SK-N-SH (cell line): Measurements from ENCODE around the gene ZNF750.

Experiments
- GABPA ChIP-seq: IDR thresholded peaks from 2 replicates; pipeline ENCODE4 v1.4.0; 2012; ENCODE audit warnings: low read depth, mild to moderate bottlenecking
- POLR2AphosphoS5 ChIP-seq: IDR thresholded peaks from 2 replicates; pipeline ENCODE4 v1.6.1; 2012; ENCODE audit warnings: low read depth, low read length
- RAD21 ChIP-seq: IDR thresholded peaks from 2 replicates; pipeline ENCODE4 v1.6.1; 2012; ENCODE audit warnings: mild to moderate bottlenecking, low read length
- TF ChIP-seq, protein P1 (sequence below): IDR thresholded peaks from 2 replicates; pipeline ENCODE4; 2012
- TF ChIP-seq, protein P2 (sequence below): IDR thresholded peaks from 2 replicates; pipeline ENCODE4 v1.4.0; 2012; ENCODE audit warnings: low read depth
- TF ChIP-seq, protein P3 (sequence below): fragments of 200-600 bp; sonication (generic); IDR thresholded peaks from 2 replicates; pipeline ENCODE4 v1.6.1; 2017; ENCODE audit warnings: antibody characterized with exemption, mild to moderate bottlenecking, moderate library complexity
- TF ChIP-seq, protein P4 (sequence below): fragments of 150-350 bp; IDR thresholded peaks from 2 replicates; pipeline ENCODE4 v1.6.1; 2017; ENCODE audit warnings: antibody characterized with exemption, low read length, low read depth, borderline replicate concordance
- TF ChIP-seq, protein P5 (sequence below): IDR thresholded peaks from 2 replicates; pipeline ENCODE4 v1.6.1; 2012; ENCODE audit warnings: mild to moderate bottlenecking, low read depth, low read length, moderate library complexity

DNA sequence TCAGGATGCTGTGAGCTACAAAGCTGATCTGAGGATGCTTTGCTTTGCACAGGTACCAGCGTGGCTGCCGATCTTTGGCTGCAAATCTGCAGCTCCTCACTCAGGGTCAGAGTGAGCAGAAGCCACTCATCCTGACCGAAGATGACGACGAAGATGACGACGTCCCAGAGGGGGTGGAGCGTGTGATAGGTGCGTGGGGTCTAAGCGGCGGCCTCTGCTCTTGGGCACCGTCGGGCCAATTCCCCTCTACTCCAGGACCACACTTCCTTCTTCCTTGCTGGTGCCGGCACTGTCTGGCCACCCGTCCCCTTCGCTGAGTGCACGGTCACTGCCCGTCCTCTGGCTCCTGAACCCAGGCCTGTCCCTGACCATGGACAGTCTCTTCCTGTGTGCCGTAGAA lies 34.0 kb downstream of the ZNF750 start:
- TF ChIP-seq, protein P1, sequence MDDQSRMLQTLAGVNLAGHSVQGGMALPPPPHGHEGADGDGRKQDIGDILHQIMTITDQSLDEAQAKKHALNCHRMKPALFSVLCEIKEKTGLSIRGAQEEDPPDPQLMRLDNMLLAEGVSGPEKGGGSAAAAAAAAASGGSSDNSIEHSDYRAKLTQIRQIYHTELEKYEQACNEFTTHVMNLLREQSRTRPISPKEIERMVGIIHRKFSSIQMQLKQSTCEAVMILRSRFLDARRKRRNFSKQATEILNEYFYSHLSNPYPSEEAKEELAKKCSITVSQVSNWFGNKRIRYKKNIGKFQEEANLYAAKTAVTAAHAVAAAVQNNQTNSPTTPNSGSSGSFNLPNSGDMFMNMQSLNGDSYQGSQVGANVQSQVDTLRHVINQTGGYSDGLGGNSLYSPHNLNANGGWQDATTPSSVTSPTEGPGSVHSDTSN = no peak
- TF ChIP-seq, protein P2, sequence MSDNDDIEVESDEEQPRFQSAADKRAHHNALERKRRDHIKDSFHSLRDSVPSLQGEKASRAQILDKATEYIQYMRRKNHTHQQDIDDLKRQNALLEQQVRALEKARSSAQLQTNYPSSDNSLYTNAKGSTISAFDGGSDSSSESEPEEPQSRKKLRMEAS = no peak
- TF ChIP-seq RAD21 (no peak), GABPA (no peak), POLR2AphosphoS5 (no peak)
- TF ChIP-seq, protein P3, sequence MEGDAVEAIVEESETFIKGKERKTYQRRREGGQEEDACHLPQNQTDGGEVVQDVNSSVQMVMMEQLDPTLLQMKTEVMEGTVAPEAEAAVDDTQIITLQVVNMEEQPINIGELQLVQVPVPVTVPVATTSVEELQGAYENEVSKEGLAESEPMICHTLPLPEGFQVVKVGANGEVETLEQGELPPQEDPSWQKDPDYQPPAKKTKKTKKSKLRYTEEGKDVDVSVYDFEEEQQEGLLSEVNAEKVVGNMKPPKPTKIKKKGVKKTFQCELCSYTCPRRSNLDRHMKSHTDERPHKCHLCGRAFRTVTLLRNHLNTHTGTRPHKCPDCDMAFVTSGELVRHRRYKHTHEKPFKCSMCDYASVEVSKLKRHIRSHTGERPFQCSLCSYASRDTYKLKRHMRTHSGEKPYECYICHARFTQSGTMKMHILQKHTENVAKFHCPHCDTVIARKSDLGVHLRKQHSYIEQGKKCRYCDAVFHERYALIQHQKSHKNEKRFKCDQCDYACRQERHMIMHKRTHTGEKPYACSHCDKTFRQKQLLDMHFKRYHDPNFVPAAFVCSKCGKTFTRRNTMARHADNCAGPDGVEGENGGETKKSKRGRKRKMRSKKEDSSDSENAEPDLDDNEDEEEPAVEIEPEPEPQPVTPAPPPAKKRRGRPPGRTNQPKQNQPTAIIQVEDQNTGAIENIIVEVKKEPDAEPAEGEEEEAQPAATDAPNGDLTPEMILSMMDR = no peak
- TF ChIP-seq, protein P4, sequence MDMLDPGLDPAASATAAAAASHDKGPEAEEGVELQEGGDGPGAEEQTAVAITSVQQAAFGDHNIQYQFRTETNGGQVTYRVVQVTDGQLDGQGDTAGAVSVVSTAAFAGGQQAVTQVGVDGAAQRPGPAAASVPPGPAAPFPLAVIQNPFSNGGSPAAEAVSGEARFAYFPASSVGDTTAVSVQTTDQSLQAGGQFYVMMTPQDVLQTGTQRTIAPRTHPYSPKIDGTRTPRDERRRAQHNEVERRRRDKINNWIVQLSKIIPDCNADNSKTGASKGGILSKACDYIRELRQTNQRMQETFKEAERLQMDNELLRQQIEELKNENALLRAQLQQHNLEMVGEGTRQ = no peak
- TF ChIP-seq, protein P5, sequence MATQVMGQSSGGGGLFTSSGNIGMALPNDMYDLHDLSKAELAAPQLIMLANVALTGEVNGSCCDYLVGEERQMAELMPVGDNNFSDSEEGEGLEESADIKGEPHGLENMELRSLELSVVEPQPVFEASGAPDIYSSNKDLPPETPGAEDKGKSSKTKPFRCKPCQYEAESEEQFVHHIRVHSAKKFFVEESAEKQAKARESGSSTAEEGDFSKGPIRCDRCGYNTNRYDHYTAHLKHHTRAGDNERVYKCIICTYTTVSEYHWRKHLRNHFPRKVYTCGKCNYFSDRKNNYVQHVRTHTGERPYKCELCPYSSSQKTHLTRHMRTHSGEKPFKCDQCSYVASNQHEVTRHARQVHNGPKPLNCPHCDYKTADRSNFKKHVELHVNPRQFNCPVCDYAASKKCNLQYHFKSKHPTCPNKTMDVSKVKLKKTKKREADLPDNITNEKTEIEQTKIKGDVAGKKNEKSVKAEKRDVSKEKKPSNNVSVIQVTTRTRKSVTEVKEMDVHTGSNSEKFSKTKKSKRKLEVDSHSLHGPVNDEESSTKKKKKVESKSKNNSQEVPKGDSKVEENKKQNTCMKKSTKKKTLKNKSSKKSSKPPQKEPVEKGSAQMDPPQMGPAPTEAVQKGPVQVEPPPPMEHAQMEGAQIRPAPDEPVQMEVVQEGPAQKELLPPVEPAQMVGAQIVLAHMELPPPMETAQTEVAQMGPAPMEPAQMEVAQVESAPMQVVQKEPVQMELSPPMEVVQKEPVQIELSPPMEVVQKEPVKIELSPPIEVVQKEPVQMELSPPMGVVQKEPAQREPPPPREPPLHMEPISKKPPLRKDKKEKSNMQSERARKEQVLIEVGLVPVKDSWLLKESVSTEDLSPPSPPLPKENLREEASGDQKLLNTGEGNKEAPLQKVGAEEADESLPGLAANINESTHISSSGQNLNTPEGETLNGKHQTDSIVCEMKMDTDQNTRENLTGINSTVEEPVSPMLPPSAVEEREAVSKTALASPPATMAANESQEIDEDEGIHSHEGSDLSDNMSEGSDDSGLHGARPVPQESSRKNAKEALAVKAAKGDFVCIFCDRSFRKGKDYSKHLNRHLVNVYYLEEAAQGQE = no peak
